Measurements from ENCODE around the gene LAMTOR5.
"Not testable (repeated sequence)": the region's sequence is repeated elsewhere in the genome, so short reads cannot be mapped to it uniquely, and the experiment has no call there.

The LAMTOR5 gene

GRCh38 chr1:110449661-110450651 lies 42.5 kb upstream of the LAMTOR5 start:
- no peak for TF ChIP-seq CTCF (IDR thresholded peaks at IDR 0.05; ENCODE audit: insufficient read depth, missing control alignments)
- DNase-seq (ENCODE audit: insufficient read length, low spot score) (no peak), FAIRE-seq (no peak)

- no peak for FAIRE-seq
- no peak for TF ChIP-seq CTCF (IDR thresholded peaks at IDR 0.05; ENCODE audit: insufficient read depth, missing control alignments)
- DNase-seq (ENCODE audit: insufficient read length, low spot score), result no peak
Measured at GRCh38 chr1:110444561-110444960, 37.1 kb upstream of the LAMTOR5 start.

GRCh38 chr1:110443451-110443850 lies 36.0 kb upstream of the LAMTOR5 start:
- TF ChIP-seq CTCF (IDR thresholded peaks at IDR 0.05; ENCODE audit: insufficient read depth, missing control alignments), result no peak
- FAIRE-seq, result no peak
- no peak for DNase-seq (ENCODE audit: insufficient read length, low spot score)

- TF ChIP-seq CTCF (IDR thresholded peaks at IDR 0.05; ENCODE audit: insufficient read depth, missing control alignments), result no peak
Measured at GRCh38 chr1:110441888-110442287, 34.4 kb upstream of the LAMTOR5 start.

GRCh38 chr1:110440877-110441276 lies 33.4 kb upstream of the LAMTOR5 start:
- no peak for FAIRE-seq
- no peak for TF ChIP-seq CTCF (IDR thresholded peaks at IDR 0.05; ENCODE audit: insufficient read depth, missing control alignments)
- no peak for DNase-seq (ENCODE audit: insufficient read length, low spot score)

More at GRCh38 chr1:110441888-110442287, 34.4 kb upstream of the LAMTOR5 start:
- DNase-seq (ENCODE audit: insufficient read length, low spot score) (no peak), FAIRE-seq (no peak)

GRCh38 chr1:110439873-110440272 lies 32.4 kb upstream of the LAMTOR5 start:
- not testable (repeated sequence) for DNase-seq (ENCODE audit: insufficient read length, low spot score); FAIRE-seq

- no peak for TF ChIP-seq CTCF (IDR thresholded peaks at IDR 0.05; ENCODE audit: insufficient read depth, missing control alignments)
- no peak for FAIRE-seq
Measured at GRCh38 chr1:110438893-110439292, 31.4 kb upstream of the LAMTOR5 start.

GRCh38 chr1:110437645-110438299 lies 30.3 kb upstream of the LAMTOR5 start:
- not testable (repeated sequence) for FAIRE-seq; DNase-seq (ENCODE audit: insufficient read length, low spot score)

More at GRCh38 chr1:110438893-110439292, 31.4 kb upstream of the LAMTOR5 start:
- DNase-seq (ENCODE audit: insufficient read length, low spot score), result no peak

Data from D721Med (cell line).